Spleen (tissue), 11 donors: ENCODE data around the gene CHFR. TPM values are rescaled to one million over a fixed set of nuclear protein-coding genes. Genes with fewer than 3 reads are reported as not detected.
"Not testable (repeated sequence)": the region's sequence is repeated elsewhere in the genome, so short reads cannot be mapped to it uniquely, and the experiment has no call there.

Experiments
- DNase-seq: peaks from one replicate; pipeline ENCODE4 v3.0.0-alpha.2; 2020
- H3K27ac ChIP-seq, 8 donors: fragments of 200-600 bp; sonication (generic) in 7 of 8; 1 replicate in 4 of 8; 2 replicates in 4 of 8; pipeline versions ENCODE4 v1.5.0 to v1.8.0; 2016 to 2021; ENCODE audit warnings: inconsistent platforms in 4 of 8, mild to moderate bottlenecking in 4 of 8, moderate library complexity in 1 of 8
- H3K27me3 ChIP-seq, 7 donors: fragments of 200-600 bp; sonication (generic) in 6 of 7; replicated peaks in 1 of 7; 1 replicate in 4 of 7; 2 replicates in 3 of 7; pipeline versions ENCODE4 v1.5.0 to v1.8.0; 2016 to 2021; ENCODE audit warnings: inconsistent platforms in 3 of 7, mild to moderate bottlenecking in 1 of 7
- H3K36me3 ChIP-seq, 6 donors: fragments of 200-600 bp; sonication (generic) in 5 of 6; 1 replicate in 4 of 6; 2 replicates in 2 of 6; pipeline versions ENCODE4 v1.5.0 to v1.8.0; 2016 to 2021; ENCODE audit warnings: inconsistent platforms in 2 of 6
- H3K4me1 ChIP-seq, 6 donors: fragments of 200-600 bp; sonication (generic) in 5 of 6; 1 replicate in 3 of 6; 2 replicates in 3 of 6; pipeline versions ENCODE4 v1.5.0 to v1.8.0; 2016 to 2021; ENCODE audit warnings: inconsistent platforms in 3 of 6
- H3K4me3 ChIP-seq, 8 donors: fragments of 200-600 bp; sonication (generic) in 7 of 8; 1 replicate in 4 of 8; 2 replicates in 4 of 8; pipeline versions ENCODE4 v1.5.0 to v1.8.0; 2016 to 2021; ENCODE audit warnings: inconsistent platforms in 4 of 8, mild to moderate bottlenecking in 4 of 8, moderate library complexity in 2 of 8
- H3K9me3 ChIP-seq, 8 donors: fragments of 200-600 bp; sonication (generic) in 7 of 8; 1 replicate in 4 of 8; 2 replicates in 4 of 8; pipeline versions ENCODE4 v1.5.0 to v1.8.0; 2016 to 2021; ENCODE audit warnings: inconsistent platforms in 4 of 8
- CTCF ChIP-seq, 11 experiments: fragments of 200-600 bp in 7 of 11; fragments of 450-650 bp in 4 of 11; sonication (generic) in 4 of 11; IDR thresholded peaks in 8 of 11; conservative IDR thresholded peaks in 3 of 11; 1 replicate in 7 of 11; 2 replicates in 4 of 11; pipeline versions ENCODE4 v1.4.0 to v1.8.0; 2016 to 2021; ENCODE audit warnings: antibody characterized with exemption in 11 of 11, inconsistent platforms in 4 of 11, mild to moderate bottlenecking in 1 of 11
- POLR2A ChIP-seq, 3 donors: fragments of 450-650 bp; IDR thresholded peaks; one replicate each; pipeline ENCODE4 v1.5.1; 2017; ENCODE audit warnings: antibody characterized with exemption in 3 of 3, mild to moderate bottlenecking in 1 of 3
- POLR2AphosphoS5 ChIP-seq, 3 donors: sonication (generic); formaldehyde crosslinking; IDR thresholded peaks; one replicate each; pipeline ENCODE4 v1.5.1; 2017; ENCODE audit warnings: antibody characterized with exemption in 3 of 3
- WGBS, 5 donors: extraction: QIAGEN DNeasy Blood & Tissue Kit in 3 of 5; methylation state at CpG; one replicate each; pipeline versions ENCODE4 v1.1.5 to v1.1.7; 2013 to 2018; 5-methylcytosine and 5-hydroxymethylcytosine counted together
- intact Hi-C: fragments of 100-400 bp; cut with DNase I; formaldehyde crosslinking; loops from one replicate; pipeline ENCODE4 v1.15.0; 2023; ENCODE audit warnings: low total_unique reads
- polyA plus RNA-seq, 3 donors: library from polyadenylated mRNA; stranded (reverse); fragments of 200-250 nt; gene quantifications; one replicate each; pipeline ENCODE4 v1.2.1, GENCODE V29; 2013
- total RNA-seq, 7 donors: library from RNA; depleted of rRNA in 3 of 7; stranded (reverse); fragments of >200 nt in 3 of 7; fragmentation: NEBNext Ultra II Directional in 4 of 7; extraction: Animal tissue kit (Norgen Biotek cat#: 25700) in 4 of 7; gene quantifications; one replicate each; pipeline versions ENCODE4 v1.1.0 to v1.2.1, GENCODE V29; 2016 to 2021
- donor health status: healthy with polysubstance abuse.
- donor health status: DM: no; HTN: no; CAD: no; lungs with moderate emphysema.
- donor health status: DM: no; HTN: no; CAD: no.
- donor health status: Bipolar disorder and iron deficiency.
- donor health status: healthy.
- donor health status: DM: no; HTN: no; CAD: no.
- donor health status: DM: yes; HTN: yes; CAD: no.

The CHFR gene
- total and polyA plus RNA-seq, 10 donors, result 26.7 to 87.2 (median 64.6) TPM

DNA sequence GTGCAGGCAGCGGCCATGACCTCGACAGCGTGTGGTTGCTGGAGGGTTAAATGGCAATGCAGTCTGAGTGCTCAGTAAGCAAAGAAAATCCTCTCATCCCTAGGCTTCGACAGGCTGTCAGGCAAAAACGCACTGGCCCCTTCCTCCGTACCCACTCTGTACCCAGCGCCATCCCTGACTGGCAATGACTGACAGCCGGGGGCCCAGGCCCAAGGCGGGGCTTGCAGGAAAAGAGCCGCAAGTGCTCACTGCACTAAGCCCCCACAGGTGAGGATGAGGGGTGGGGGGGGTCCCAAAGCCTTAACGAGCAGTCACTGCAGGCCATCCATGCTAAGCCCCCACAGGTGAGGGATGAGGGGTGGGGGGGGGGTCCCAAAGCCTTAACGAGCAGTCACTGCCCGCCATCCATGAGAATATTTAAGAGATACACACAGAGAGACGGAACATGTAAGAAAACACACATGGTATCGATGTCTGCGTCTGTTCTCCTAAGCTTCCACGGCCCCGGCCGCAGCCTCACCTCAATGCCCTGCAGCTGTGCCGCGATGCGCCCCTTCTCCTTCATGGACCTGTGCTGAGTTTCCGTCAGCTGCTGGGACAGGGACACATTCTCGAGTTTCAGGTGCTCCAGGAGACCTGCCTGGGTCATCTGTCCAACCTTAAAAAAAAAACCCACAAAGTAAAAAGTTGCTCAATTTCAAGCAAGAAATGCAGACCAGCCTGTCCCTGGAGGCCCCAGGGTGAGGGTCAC is 89.4 kb downstream of the CHFR start:
- intact Hi-C loops, result no loop called here
- Histone ChIP-seq H3K9me3 (no peaks in the 10 kb centered on the region), H3K27ac (no peak overlapping the region), H3K4me1 (no peaks in the 10 kb centered on the region), H3K36me3 (peaks cover 4 to 96% (median 93%) of the 10 kb centered on the region in 6 donors), H3K27me3 (no peaks in the 10 kb centered on the region), H3K4me3 (no peak overlapping the region)
- no peak for TF ChIP-seq POLR2A (IDR thresholded peaks at IDR 0.05)
- no peak for TF ChIP-seq CTCF (IDR thresholded peaks at IDR 0.05 in 8 of 11, conservative IDR thresholded peaks at IDR 0.05 in 3 of 11)
- TF ChIP-seq POLR2AphosphoS5 (IDR thresholded peaks at IDR 0.05), result no peak
- DNase-seq, result no peak
- WGBS, 5 donors, result 94 to 96% (median 95%) methylated on average over 24 of the region's 24 CpGs

DNA sequence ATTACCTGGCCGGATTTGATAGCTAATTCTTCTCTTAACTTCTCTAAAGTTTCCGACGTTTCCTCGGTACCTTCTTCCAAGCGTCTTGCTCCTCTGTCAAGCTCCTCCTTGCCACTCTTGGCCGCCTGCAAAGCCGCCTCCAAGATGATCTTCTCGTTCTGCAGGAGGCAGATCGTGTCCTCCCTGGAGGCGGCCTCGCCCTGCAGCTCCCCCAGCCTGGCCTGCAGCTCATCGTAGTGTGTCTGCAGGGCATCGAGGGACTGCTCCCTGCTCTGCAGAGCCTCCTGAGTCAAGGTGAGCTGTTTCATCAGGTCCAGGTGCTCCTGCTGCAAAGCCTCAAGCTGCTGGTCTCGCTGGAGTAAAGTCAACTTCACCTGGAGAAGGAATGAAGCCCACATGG is 91.6 kb downstream of the CHFR start:
- intact Hi-C loops, result no loop called here
- Histone ChIP-seq H3K4me3 (no peak overlapping the region), H3K4me1 (no peaks in the 10 kb centered on the region), H3K9me3 (no peaks in the 10 kb centered on the region), H3K36me3 (peaks cover 4 to 96% (median 81%) of the 10 kb centered on the region in 6 donors), H3K27ac (no peak overlapping the region), H3K27me3 (no peaks in the 10 kb centered on the region)
- DNase-seq, result no peak
- WGBS, 5 donors, result 94 to 98% (median 95%) methylated on average over 14 of the region's 14 CpGs
- TF ChIP-seq POLR2AphosphoS5 (IDR thresholded peaks at IDR 0.05), result peak in 1 of 3 donors; percentile 12
- no peak for TF ChIP-seq CTCF (IDR thresholded peaks at IDR 0.05 in 8 of 11, conservative IDR thresholded peaks at IDR 0.05 in 3 of 11)

DNA sequence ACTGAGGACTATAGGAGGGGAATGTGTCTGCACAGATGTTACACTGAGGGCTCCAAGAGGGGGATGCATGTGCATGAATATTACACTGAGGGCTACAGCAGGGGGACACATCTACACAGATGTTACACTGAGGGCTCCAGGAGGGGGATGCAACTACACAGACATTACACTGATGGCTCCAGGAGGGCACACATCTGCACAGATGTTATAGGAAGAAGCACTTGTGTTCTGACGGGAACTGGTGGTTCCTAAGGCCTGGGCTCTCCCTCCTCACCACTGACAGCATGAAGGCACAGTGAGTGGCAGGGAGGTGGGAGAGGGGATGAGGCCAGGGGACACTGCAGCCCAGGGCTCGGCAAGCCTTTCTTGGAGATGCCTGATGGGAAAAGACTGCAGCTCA is 95.5 kb downstream of the CHFR start:
- H3K9me3 ChIP-seq, H3K27me3 ChIP-seq, H3K4me1 ChIP-seq, intact Hi-C loops, H3K27ac ChIP-seq, H3K4me3 ChIP-seq, DNase-seq: not testable (repeated sequence)
- peaks cover 4 to 96% (median 70%) of the 10 kb centered on the region in 6 donors for H3K36me3 ChIP-seq
- 89 to 100% (median 95%) methylated on average over 1 to 2 of the region's 2 CpGs for WGBS, 5 donors

DNA sequence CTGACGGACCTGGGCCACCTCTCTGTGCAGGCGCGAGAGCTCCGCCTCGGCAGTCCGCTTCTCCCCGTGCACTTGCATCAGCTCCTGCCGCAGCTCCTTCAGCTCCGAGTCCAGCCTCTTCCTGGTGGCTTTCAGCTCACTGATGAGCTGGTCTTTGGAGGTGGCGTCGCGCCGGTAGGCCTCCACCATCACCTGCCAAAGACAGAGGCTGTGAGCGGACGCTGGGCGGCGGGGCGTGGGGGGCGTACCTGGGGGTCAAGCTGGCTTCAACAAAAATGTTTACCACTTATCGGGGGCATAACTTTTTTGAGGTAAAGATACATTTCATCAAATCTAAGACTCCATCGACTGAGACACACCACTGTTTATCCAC is 98.3 kb downstream of the CHFR start:
- 95 to 98% (median 96%) methylated on average over 21 of the region's 21 CpGs for WGBS, 5 donors
- TF ChIP-seq POLR2A (IDR thresholded peaks at IDR 0.05), result no peak
- peak in 1 of 3 donors; percentile 24 for TF ChIP-seq POLR2AphosphoS5 (IDR thresholded peaks at IDR 0.05)
- no peak for DNase-seq
- H3K27me3 ChIP-seq, result no peaks in the 10 kb centered on the region
- H3K9me3 ChIP-seq, result no peaks in the 10 kb centered on the region
- no peaks in the 10 kb centered on the region for H3K4me1 ChIP-seq
- intact Hi-C loops, result no loop called here
- H3K27ac ChIP-seq, result no peak overlapping the region
- no peak overlapping the region for H3K4me3 ChIP-seq
- peaks cover 0 to 96% (median 71%) of the 10 kb centered on the region in 6 donors for H3K36me3 ChIP-seq

DNA sequence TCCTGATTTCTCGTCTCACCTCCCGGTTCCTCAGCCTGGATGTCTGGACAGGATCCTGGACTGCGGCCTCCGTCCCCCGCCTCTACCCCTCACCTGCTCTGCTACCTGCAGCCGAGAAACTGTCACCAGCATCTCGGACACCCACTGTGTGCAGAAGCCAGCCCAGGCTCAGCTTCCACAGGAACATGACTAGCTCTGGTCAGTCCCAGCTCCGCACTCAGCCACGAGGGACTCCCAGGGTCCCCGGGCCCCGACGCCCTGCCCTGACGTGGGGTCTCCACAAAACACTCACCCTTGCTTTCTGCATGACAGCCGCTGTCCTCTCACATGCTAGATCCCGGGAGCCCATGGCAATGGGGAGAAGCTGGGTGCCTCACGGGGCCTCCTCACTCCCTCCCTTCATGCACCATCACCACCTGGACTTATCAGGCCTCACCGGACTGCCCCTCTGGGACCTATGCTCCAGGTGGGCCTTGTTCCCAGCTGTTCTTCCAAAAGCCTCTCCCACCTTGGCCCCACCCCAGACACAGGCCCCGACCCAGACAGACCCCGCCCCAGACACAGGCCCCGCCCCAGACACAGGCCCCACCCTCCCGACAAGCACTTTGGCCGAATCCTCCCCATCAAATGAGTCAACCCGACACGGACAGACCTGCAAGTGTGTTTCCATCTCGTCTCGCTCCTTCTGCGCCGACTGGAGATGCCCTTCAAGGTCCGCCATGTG is 98.9 kb downstream of the CHFR start:
- no peak overlapping the region for H3K27ac ChIP-seq
- H3K36me3 ChIP-seq, result peaks cover 0 to 96% (median 71%) of the 10 kb centered on the region in 6 donors
- TF ChIP-seq POLR2AphosphoS5 (IDR thresholded peaks at IDR 0.05) (no peak), CTCF (IDR thresholded peaks at IDR 0.05 in 8 of 11, conservative IDR thresholded peaks at IDR 0.05 in 3 of 11) (no peak), POLR2A (IDR thresholded peaks at IDR 0.05) (no peak)
- 94 to 98% (median 96%) methylated on average over 29 of the region's 29 CpGs for WGBS, 5 donors
- no peak for DNase-seq
- H3K4me1 ChIP-seq, result no peaks in the 10 kb centered on the region
- no peaks in the 10 kb centered on the region for H3K27me3 ChIP-seq
- intact Hi-C loops, result no loop called here
- H3K9me3 ChIP-seq, result no peaks in the 10 kb centered on the region
- H3K4me3 ChIP-seq, result no peak overlapping the region
